A549 (cell line): ENCODE measurements around the gene WNT8A.

Experiments used
- KDM5A ChIP-seq: fragments of 200-600 bp; sonication (generic); IDR thresholded peaks from 2 replicates; pipeline ENCODE4 v1.6.1; 2016; ENCODE audit warnings: antibody characterized with exemption, mild to moderate bottlenecking
- USF2 ChIP-seq: fragments of 450-650 bp; IDR thresholded peaks from 2 replicates; pipeline ENCODE4 v1.6.1; 2014; ENCODE audit warnings: antibody characterized with exemption

DNA sequence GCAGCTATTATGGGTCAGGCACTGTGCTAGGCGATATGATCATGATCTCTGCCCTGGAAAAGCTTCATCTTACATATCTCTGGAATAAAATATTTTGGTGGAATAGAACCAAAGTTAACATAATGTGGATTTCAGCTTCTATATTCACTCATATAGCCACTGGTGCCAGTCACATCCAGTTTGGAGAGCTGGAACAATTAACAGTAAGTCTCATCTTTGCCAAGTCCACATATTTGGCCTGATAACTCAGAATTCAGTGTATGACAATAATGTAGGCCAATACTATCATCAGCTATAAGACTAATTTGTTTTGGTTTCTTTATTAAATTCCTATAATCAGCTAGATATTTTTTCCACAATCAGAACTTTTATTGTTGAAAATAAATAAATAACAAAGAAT, 45.0 kb upstream of the WNT8A start:
- TF ChIP-seq USF2 (no peak), KDM5A (no peak)
